Activated CD4-positive, alpha-beta memory T cell treated with anti-CD3 and anti-CD28 coated beads, Interleukin-2, amount 10 ng/mL, durations not matched to agents 7 days and 5 days (primary cell): ENCODE results near the gene COL18A1. TPM values are rescaled to one million over a fixed set of nuclear protein-coding genes. Genes with fewer than 3 reads are reported as not detected.
"Not testable (repeated sequence)": the region's sequence is repeated elsewhere in the genome, so short reads cannot be mapped to it uniquely, and the experiment has no call there.

ENCODE experiments used
- CTCF ChIA-PET: fragments of 350-600 bp; sonication (Branson Sonifier 250); formaldehyde crosslinking; loops from one replicate; lab custom pipeline; 2021; ENCODE audit warnings: antibody characterized with exemption, inconsistent platforms; lab: Charles Lee
- POLR2A ChIA-PET: fragments of 350-600 bp; sonication (Branson Sonifier 250); formaldehyde crosslinking; loops from one replicate; lab custom pipeline; 2021; ENCODE audit warnings: antibody characterized with exemption; lab: Charles Lee
- DNase-seq: peaks from one replicate; pipeline ENCODE4 v3.0.0-alpha.2; 2020
- H3K27ac Mint-ChIP-seq: one replicate; pipeline ENCODE4 v1.8.0; 2021; ENCODE audit warnings: mild to moderate bottlenecking, mixed read lengths
- H3K27me3 Mint-ChIP-seq: one replicate; pipeline ENCODE4 v1.8.0; 2021; ENCODE audit warnings: mixed read lengths
- H3K36me3 Mint-ChIP-seq: one replicate; pipeline ENCODE4 v1.8.0; 2021; ENCODE audit warnings: low read depth, mixed read lengths
- H3K4me1 Mint-ChIP-seq: one replicate; pipeline ENCODE4 v1.8.0; 2021; ENCODE audit warnings: mixed read lengths
- H3K4me3 Mint-ChIP-seq: one replicate; pipeline ENCODE4 v1.8.0; 2021; ENCODE audit warnings: mild to moderate bottlenecking, mixed read lengths
- H3K9me3 Mint-ChIP-seq: one replicate; pipeline ENCODE4 v1.8.0; 2021; ENCODE audit warnings: mixed read lengths
- total RNA-seq, 2 experiments: library from RNA; stranded (reverse); gene quantifications; one replicate each; pipeline ENCODE4 v1.2.3, GENCODE V29; 2021

Gene COL18A1
- total RNA-seq, 2 experiments from 2014 or later, result 2.2 to 3.9 TPM

DNA sequence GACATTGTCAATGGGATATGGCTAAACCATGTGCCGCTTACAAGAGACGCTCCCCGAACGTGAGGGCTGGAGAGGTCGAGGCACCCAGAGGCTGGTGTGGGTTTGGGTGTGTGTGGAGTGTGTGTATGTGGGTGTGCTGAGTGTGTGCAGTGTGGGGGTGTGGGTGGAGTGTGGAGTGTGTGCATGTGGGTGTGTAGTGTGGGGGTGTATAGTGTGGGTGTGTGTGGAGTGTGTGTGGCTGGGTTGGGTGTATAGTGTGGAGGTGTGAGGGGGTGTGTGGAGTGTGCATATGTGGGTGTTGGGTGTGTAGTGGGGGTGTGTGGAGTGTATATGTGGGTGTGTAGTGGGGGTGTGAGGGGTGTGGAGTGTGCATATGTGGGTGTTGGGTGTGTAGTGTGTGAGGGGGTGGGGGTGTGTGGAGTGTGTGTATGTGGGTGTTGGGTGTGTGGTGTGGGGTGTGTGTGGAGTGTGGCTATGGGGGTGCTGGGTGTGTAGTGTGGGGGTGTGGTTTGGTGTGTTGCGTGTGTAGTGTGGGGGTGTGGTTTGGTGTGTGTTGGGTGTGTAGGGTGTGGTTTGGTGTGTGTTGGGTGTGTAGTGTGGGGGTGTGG is 95.1 kb downstream of the COL18A1 start:
- peaks cover 7% of the 10 kb centered on the region for H3K4me1 Mint-ChIP-seq
- ChIA-PET POLR2A (no interaction called here), CTCF (no interaction called here)
- no peaks in the 10 kb centered on the region for H3K27me3 Mint-ChIP-seq
- H3K27ac Mint-ChIP-seq, result no peak overlapping the region
- H3K4me3 Mint-ChIP-seq, result no peak overlapping the region
- peaks cover 10% of the 10 kb centered on the region for H3K9me3 Mint-ChIP-seq
- DNase-seq, result no peak
- H3K36me3 Mint-ChIP-seq, result peaks cover 6% of the 10 kb centered on the region

GRCh38 chr21:45501081-45502005 is 96.4 kb downstream of the COL18A1 start:
- H3K27me3 Mint-ChIP-seq, H3K36me3 Mint-ChIP-seq, CTCF ChIA-PET, DNase-seq, H3K27ac Mint-ChIP-seq, H3K4me3 Mint-ChIP-seq, H3K4me1 Mint-ChIP-seq: not testable (repeated sequence)
- peaks cover 10% of the 10 kb centered on the region for H3K9me3 Mint-ChIP-seq
- POLR2A ChIA-PET, result interaction anchor here (0.8 kb wide), 1 partner anchor 10 kb away, joined by 3 read pairs; no protein-coding TSS in a partner anchor

DNA sequence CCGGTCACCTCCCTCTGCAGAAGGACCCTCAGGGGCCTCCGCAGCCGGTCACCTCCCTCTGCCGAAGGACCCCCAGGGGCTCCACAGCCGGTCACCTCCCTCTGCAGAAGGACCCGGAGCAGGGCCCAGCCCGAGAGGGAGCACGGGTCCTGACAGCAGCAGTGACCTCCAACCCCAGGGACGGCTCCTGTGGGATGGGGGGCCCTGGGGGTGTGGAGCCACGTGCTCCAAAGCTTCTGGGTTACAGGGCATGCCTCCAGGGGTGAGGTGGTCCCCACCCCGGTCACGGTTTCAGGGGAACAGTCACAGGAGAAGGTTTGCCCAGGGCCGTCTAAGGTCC is 97.0 kb downstream of the COL18A1 start:
- Mint-ChIP-seq H3K9me3 (peaks cover 10% of the 10 kb centered on the region), H3K27me3 (no peaks in the 10 kb centered on the region), H3K27ac (no peak overlapping the region), H3K4me3 (no peak overlapping the region), H3K36me3 (peaks cover 6% of the 10 kb centered on the region), H3K4me1 (peaks cover 7% of the 10 kb centered on the region)
- ChIA-PET POLR2A (interaction anchor here (0.8 kb wide), 1 partner anchor 10 kb away, joined by 3 read pairs; no protein-coding TSS in a partner anchor), CTCF (no interaction called here)
- no peak for DNase-seq

- no peak overlapping the region for H3K4me3 Mint-ChIP-seq
- no peak overlapping the region for H3K27ac Mint-ChIP-seq
- peaks cover 10% of the 10 kb centered on the region for H3K9me3 Mint-ChIP-seq
- H3K36me3 Mint-ChIP-seq, result peaks cover 6% of the 10 kb centered on the region
- DNase-seq, result no peak
- POLR2A ChIA-PET, result no interaction called here
- H3K4me1 Mint-ChIP-seq, result peaks cover 7% of the 10 kb centered on the region
- H3K27me3 Mint-ChIP-seq, result no peaks in the 10 kb centered on the region
- CTCF ChIA-PET, result no interaction called here
Measured at GRCh38 chr21:45502600-45502999, 97.6 kb downstream of the COL18A1 start.

DNA sequence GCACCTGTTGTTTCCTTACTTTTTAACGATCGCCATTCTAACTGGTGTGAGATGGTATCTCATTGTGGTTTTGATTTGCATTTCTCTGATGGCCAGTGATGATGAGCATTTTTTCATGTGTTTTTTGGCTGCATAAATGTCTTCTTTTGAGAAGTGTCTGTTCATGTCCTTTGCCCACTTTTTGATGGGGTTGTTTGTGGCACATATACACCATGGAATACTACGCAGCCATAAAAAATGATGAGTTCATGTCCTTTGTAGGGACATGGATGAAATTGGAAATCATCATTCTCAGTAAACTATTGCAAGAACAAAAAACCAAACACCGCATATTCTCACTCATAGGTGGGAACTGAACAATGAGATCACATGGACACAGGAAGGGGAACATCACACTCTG is 98.3 kb downstream of the COL18A1 start:
- H3K4me3 Mint-ChIP-seq, CTCF ChIA-PET, H3K27me3 Mint-ChIP-seq: not testable (repeated sequence)

DNA sequence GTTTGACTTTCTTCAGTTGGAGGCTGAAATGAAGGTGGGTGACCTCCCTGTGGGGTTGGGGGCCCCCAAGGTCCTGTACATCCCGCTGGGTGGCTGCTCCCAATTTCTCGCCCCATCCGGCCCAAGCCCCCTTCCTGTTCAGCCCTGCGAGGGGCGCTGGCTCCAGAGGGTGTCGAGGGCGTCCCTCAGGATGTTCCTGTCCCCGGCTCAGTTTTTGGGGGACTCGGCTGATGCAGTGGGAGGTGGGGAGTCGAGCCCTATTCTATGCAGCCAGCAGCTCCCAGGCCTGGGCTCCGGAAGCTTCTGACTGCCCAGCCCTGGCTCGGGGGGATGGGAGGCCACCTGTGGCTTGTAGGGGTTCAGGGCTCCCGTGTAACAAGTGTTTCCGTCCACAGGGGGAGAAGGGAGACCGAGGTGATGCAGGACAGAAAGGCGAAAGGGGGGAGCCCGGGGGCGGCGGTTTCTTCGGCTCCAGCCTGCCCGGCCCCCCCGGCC is 99.1 kb downstream of the COL18A1 start:
- Mint-ChIP-seq H3K27ac (no peak overlapping the region), H3K4me1 (peaks cover 7% of the 10 kb centered on the region), H3K4me3 (no peak overlapping the region), H3K9me3 (peaks cover 8% of the 10 kb centered on the region), H3K36me3 (peaks cover 6% of the 10 kb centered on the region), H3K27me3 (no peaks in the 10 kb centered on the region)
- CTCF ChIA-PET, result no interaction called here
- no peak for DNase-seq
- POLR2A ChIA-PET, result interaction anchor here (1.2 kb wide), 1 partner anchor 13 kb away, joined by 4 read pairs; no protein-coding TSS in a partner anchor

More for the DNA sequence above, 98.3 kb downstream of the COL18A1 start:
- H3K4me1 Mint-ChIP-seq, DNase-seq, H3K27ac Mint-ChIP-seq, H3K36me3 Mint-ChIP-seq, POLR2A ChIA-PET: not testable (repeated sequence)
- H3K9me3 Mint-ChIP-seq, result peaks cover 10% of the 10 kb centered on the region

DNA sequence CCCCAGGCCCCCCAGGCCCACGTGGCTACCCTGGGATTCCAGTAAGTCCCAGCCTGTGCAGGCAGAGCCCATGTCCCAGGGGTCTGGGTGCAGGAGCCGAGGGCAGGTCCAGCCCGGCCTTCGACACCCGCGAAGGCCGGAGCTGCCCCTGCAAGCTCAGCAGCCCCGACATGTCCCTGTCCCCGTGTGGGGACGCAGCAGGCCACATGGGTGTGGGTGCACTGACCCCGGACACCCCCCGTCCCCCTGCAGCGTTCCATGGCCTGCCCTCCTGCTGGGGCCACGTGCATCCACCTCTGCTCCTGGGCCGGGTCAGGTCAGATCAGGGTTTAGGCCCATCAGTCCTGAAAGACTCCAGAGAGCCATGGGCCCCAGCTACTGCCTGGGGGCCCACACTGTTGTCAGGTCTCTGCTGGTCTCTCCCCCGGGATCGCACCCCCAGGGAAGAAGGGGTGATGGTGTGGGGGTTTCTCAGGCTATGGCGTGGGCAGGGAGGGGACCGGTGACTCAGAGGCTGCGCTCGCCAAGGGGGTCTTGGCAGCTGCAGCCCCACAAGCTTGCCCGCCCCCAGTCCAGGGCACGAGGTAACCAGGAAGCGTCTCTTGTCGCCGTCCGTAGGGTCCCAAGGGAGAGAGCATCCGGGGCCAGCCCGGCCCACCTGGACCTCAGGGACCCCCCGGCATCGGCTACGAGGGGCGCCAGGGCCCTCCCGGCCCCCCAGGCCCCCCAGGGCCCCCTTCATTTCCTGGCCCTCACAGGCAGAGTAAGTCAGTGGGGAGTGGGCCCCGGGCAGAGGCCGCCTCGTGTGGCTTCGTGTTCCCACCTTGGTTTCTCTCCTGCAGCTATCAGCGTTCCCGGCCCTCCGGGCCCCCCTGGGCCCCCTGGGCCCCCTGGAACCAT is 99.8 kb downstream of the COL18A1 start:
- Mint-ChIP-seq H3K4me1 (peaks cover 7% of the 10 kb centered on the region), H3K27me3 (no peaks in the 10 kb centered on the region), H3K4me3 (no peak overlapping the region), H3K9me3 (peaks cover 4% of the 10 kb centered on the region), H3K27ac (no peak overlapping the region), H3K36me3 (peaks cover 3% of the 10 kb centered on the region)
- DNase-seq, result no peak
- POLR2A ChIA-PET, result interaction anchor here (1.2 kb wide), 1 partner anchor 12 kb away, joined by 4 read pairs; no protein-coding TSS in a partner anchor
- CTCF ChIA-PET, result no interaction called here

- H3K4me3 Mint-ChIP-seq, result no peak overlapping the region
- no peak overlapping the region for H3K27ac Mint-ChIP-seq
- H3K27me3 Mint-ChIP-seq, result no peaks in the 10 kb centered on the region
- no peaks in the 10 kb centered on the region for H3K36me3 Mint-ChIP-seq
- ChIA-PET CTCF (interaction anchor here (1.0 kb wide), 1 partner anchor 22 kb away, joined by 3 read pairs; no protein-coding TSS in a partner anchor), POLR2A (no interaction called here)
- peaks cover 7% of the 10 kb centered on the region for H3K4me1 Mint-ChIP-seq
- H3K9me3 Mint-ChIP-seq, result no peaks in the 10 kb centered on the region
- DNase-seq, result no peak
Measured at GRCh38 chr21:45505416-45506021, 100.6 kb downstream of the COL18A1 start.

DNA sequence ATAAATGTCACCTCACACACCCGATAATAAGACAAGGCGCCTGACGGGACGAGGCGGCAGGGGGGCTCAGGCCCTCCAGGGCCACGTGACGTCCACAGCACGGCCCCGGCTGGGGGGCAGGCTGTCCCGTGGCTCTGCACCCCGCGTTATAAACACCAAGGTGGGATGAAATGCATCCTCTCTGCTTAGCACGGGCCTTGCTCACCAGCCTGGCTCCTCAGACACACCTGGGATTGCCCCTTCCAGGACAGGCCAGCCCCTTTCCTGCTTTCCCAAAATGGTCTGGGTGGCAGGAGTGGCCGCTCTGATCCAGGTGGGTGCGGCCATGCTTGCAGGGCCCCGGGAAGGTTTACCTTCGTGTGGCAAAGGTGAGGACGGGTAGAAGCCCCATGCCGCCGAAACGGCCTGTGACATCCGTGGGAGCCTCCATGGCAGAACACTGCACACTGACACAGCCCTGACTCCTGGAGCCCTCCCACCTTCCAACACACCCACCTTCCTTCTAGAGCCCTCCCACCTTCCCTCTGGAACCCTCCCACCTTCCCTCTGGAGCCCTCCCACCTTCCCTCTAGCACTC is 101.4 kb downstream of the COL18A1 start:
- Mint-ChIP-seq H3K27me3 (no peaks in the 10 kb centered on the region), H3K4me3 (no peak overlapping the region), H3K27ac (no peak overlapping the region), H3K9me3 (no peaks in the 10 kb centered on the region), H3K36me3 (no peaks in the 10 kb centered on the region), H3K4me1 (peaks cover 7% of the 10 kb centered on the region)
- ChIA-PET CTCF (interaction anchor here (1.0 kb wide), 1 partner anchor 23 kb away, joined by 3 read pairs; no protein-coding TSS in a partner anchor), POLR2A (no interaction called here)
- DNase-seq, result no peak

DNA sequence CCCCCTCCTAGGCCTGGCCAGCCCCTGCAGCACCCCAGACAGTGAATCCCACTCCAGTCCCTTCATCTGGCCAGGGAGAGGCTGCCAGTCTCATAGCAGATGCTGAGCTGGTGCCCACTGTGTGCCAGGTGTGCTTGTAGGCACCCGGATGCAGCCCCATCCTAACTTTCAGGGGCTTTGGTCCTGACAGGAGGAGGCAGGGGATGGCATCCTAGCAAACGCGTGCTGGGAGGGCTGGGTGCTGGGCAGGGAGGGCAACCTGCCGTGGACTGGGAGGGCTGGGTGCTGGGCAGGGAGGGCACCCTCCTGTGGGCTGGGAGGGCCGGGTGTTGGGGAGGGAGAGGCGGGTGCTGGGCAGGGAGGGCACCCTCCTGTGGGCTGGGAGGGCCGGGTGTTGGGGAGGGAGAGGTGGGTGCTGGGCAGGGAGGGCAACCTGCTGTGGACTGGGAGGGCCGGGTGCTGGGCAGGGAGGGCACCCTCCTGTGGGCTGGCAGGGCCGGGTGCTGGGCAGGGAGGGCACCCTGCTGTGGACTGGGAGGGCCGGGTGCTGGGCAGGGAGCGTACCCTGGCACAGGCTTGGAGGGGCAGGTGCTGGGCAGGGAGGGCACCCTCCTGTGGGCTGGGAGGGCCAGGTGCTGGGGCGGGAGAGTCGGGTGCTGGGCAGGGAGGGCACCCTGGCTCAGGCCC is 102.0 kb downstream of the COL18A1 start:
- Mint-ChIP-seq H3K4me3 (no peak overlapping the region), H3K36me3 (no peaks in the 10 kb centered on the region), H3K9me3 (no peaks in the 10 kb centered on the region), H3K27me3 (no peaks in the 10 kb centered on the region), H3K4me1 (peaks cover 7% of the 10 kb centered on the region), H3K27ac (no peak overlapping the region)
- CTCF ChIA-PET, result no interaction called here
- POLR2A ChIA-PET, result no interaction called here
- no peak for DNase-seq

GRCh38 chr21:45507523-45507875 is 102.5 kb downstream of the COL18A1 start:
- Mint-ChIP-seq H3K27ac (no peak overlapping the region), H3K4me3 (no peak overlapping the region), H3K27me3 (no peaks in the 10 kb centered on the region), H3K9me3 (no peaks in the 10 kb centered on the region), H3K36me3 (no peaks in the 10 kb centered on the region), H3K4me1 (peaks cover 3% of the 10 kb centered on the region)
- ChIA-PET POLR2A (no interaction called here), CTCF (no interaction called here)
- DNase-seq, result no peak
